CD14-positive monocyte (primary cell): Measurements from ENCODE around the gene TRDN. TPM values are rescaled to one million over a fixed set of nuclear protein-coding genes. Genes with fewer than 3 reads are reported as not detected.
"Not testable (repeated sequence)": the region's sequence is repeated elsewhere in the genome, so short reads cannot be mapped to it uniquely, and the experiment has no call there.

Experiments used
- DNase-seq, 3 donors: peaks; one replicate each; pipeline ENCODE4 v3.0.0-alpha.2; 2011 to 2022
- H2AFZ ChIP-seq: 2 replicates; pipeline ENCODE4 v1.6.0; 2012; ENCODE audit warnings: mild to moderate bottlenecking, low read depth, low read length, inconsistent platforms; ENCODE audit not compliant: insufficient read depth, poor library complexity, severe bottlenecking
- H3K27ac ChIP-seq, 2 donors: 1 replicate in 1 of 2; 2 replicates in 1 of 2; pipeline ENCODE4 v1.5.1; 2012 to 2013; ENCODE audit warnings: low read length in 2 of 2, control low read depth in 1 of 2, inconsistent platforms in 1 of 2, low read depth in 1 of 2, mild to moderate bottlenecking in 1 of 2
- H3K27me3 ChIP-seq, 2 donors: one replicate each; pipeline versions ENCODE4 v1.6.0 to v1.6.1; 2011 to 2013; ENCODE audit warnings: low read length in 2 of 2; ENCODE audit not compliant: control insufficient read depth in 2 of 2, insufficient read depth in 2 of 2
- H3K36me3 ChIP-seq, 2 donors: replicated peaks in 1 of 2; 1 replicate in 1 of 2; 2 replicates in 1 of 2; pipeline versions ENCODE4 v1.5.1 to v1.6.1; 2012 to 2013; ENCODE audit warnings: low read length in 2 of 2, control low read depth in 1 of 2, inconsistent platforms in 1 of 2, mild to moderate bottlenecking in 1 of 2; ENCODE audit not compliant: insufficient read depth in 2 of 2, control insufficient read depth in 1 of 2
- H3K4me1 ChIP-seq, 2 donors: 1 replicate in 1 of 2; 2 replicates in 1 of 2; pipeline versions ENCODE4 v1.5.1 to v1.6.1; 2012 to 2013; ENCODE audit warnings: low read length in 2 of 2, control low read depth in 1 of 2, inconsistent platforms in 1 of 2, mild to moderate bottlenecking in 1 of 2, moderate library complexity in 1 of 2; ENCODE audit not compliant: insufficient read depth in 2 of 2, control insufficient read depth in 1 of 2
- H3K4me2 ChIP-seq: replicated peaks from 2 replicates; pipeline ENCODE3; 2012; ENCODE audit warnings: low read length, moderate library complexity, mild to moderate bottlenecking; ENCODE audit not compliant: poor library complexity, severe bottlenecking; ENCODE audit errors: extremely low read depth
- H3K4me3 ChIP-seq, 3 experiments: fragments of 200-600 bp in 1 of 3; sonication (generic) in 1 of 3; replicated peaks in 1 of 3; 1 replicate in 2 of 3; 2 replicates in 1 of 3; pipeline ENCODE4 v1.5.1; 2011 to 2013; ENCODE audit warnings: low read length in 3 of 3, mild to moderate bottlenecking in 3 of 3, control low read depth in 2 of 3, low read depth in 2 of 3, inconsistent platforms in 1 of 3, moderate library complexity in 1 of 3
- H3K79me2 ChIP-seq: 2 replicates; pipeline ENCODE4 v1.6.0; 2012; ENCODE audit warnings: mild to moderate bottlenecking, control low read depth, inconsistent platforms, low read length, moderate library complexity; ENCODE audit not compliant: insufficient read depth
- H3K9ac ChIP-seq: 2 replicates; pipeline ENCODE4 v1.6.0; 2017; ENCODE audit warnings: low read length, mild to moderate bottlenecking; ENCODE audit not compliant: insufficient read depth, poor library complexity, severe bottlenecking
- H3K9me3 ChIP-seq, 2 donors: replicated peaks in 1 of 2; 1 replicate in 1 of 2; 2 replicates in 1 of 2; pipeline versions ENCODE4 v1.5.1 to v1.6.1; 2012 to 2013; ENCODE audit warnings: low read length in 2 of 2, control low read depth in 1 of 2; ENCODE audit not compliant: control insufficient read depth in 1 of 2, insufficient read depth in 1 of 2
- H4K20me1 ChIP-seq: 2 replicates; pipeline ENCODE4 v1.6.0; 2012; ENCODE audit warnings: mild to moderate bottlenecking, low read length, control low read depth, moderate library complexity; ENCODE audit not compliant: insufficient read depth
- H3K27ac Mint-ChIP-seq, 7 donors: one replicate each; pipeline ENCODE4 v1.8.0; 2020; ENCODE audit warnings: mild to moderate bottlenecking in 7 of 7, mixed read lengths in 7 of 7, moderate library complexity in 6 of 7, inconsistent platforms in 2 of 7
- H3K27me3 Mint-ChIP-seq, 3 donors: one replicate each; pipeline ENCODE4 v1.8.0; 2021 to 2022; ENCODE audit warnings: low read depth in 3 of 3, mild to moderate bottlenecking in 3 of 3, mixed read lengths in 3 of 3, moderate library complexity in 3 of 3, inconsistent platforms in 1 of 3
- H3K36me3 Mint-ChIP-seq, 2 donors: one replicate each; pipeline ENCODE4 v1.8.0; 2020; ENCODE audit warnings: mixed read lengths in 2 of 2, inconsistent platforms in 1 of 2, mild to moderate bottlenecking in 1 of 2
- H3K4me1 Mint-ChIP-seq: one replicate; pipeline ENCODE4 v1.8.0; 2020; ENCODE audit warnings: mild to moderate bottlenecking, mixed read lengths
- H3K4me3 Mint-ChIP-seq, 2 donors: one replicate each; pipeline ENCODE4 v1.8.0; 2020; ENCODE audit warnings: mild to moderate bottlenecking in 2 of 2, mixed read lengths in 2 of 2, moderate library complexity in 1 of 2
- H3K9me3 Mint-ChIP-seq, 7 donors: one replicate each; pipeline ENCODE4 v1.8.0; 2020 to 2022; ENCODE audit warnings: mixed read lengths in 7 of 7, mild to moderate bottlenecking in 6 of 7, moderate library complexity in 6 of 7, inconsistent platforms in 2 of 7
- CTCF ChIP-seq: fragments of 200-600 bp; IDR thresholded peaks from one replicate; pipeline ENCODE4 v1.8.0; 2022; ENCODE audit warnings: antibody characterized with exemption, mild to moderate bottlenecking
- WGBS: methylation state at CpG from one replicate; pipeline ENCODE4 v1.1.5; 2013; ENCODE audit warnings: missing lambda C conversion rate; ENCODE audit not compliant: insufficient coverage; 5-methylcytosine and 5-hydroxymethylcytosine counted together
- intact Hi-C, 2 donors: fragments of 100-400 bp; cut with micrococcal nuclease; formaldehyde crosslinking; loops; one replicate each; pipeline versions ENCODE4 v1.15.0 to v1.15.1; 2023
- polyA plus RNA-seq, 3 donors: library from polyadenylated mRNA; depleted of rRNA in 1 of 3; unstranded in 2 of 3; stranded (reverse) in 1 of 3; fragments of 300-500 nt in 2 of 3; fragments of >200 nt in 1 of 3; fragmentation: Illumina TruSeq in 2 of 3; gene quantifications; 1 replicate in 2 of 3; 2 replicates in 1 of 3; pipeline ENCODE4 v1.2.3, GENCODE V29; 2012 to 2021

The TRDN gene
- polyA plus RNA-seq, 3 donors, result not detected

DNA sequence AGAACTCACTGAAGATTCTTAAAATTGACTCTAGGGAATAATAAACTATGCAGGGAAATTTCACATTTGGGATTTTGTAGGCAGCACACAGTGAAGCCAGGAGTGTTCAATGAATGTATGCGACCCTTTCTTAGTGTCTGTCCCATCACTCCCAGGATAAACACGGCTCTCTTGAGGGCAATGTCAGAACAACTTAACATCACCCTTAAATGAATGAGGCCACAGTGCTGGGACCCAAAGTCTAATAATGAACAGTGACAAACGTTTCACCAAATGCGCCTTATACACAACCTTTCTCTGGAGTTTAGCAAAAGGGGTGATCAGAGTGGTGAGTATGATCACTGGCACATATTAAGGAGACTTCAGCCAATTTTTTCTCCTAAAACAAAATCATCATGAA is 403.4 kb downstream of the TRDN start:
- no peaks in the 10 kb centered on the region for H3K9me3 ChIP-seq
- no peaks in the 10 kb centered on the region for H3K4me1 ChIP-seq
- WGBS, result 67% methylated on average over 2 of the region's 4 CpGs
- H2AFZ ChIP-seq, result no peak overlapping the region
- no peaks in the 10 kb centered on the region for H3K27me3 ChIP-seq
- H3K9ac ChIP-seq, result no peak overlapping the region
- no peaks in the 10 kb centered on the region for H3K79me2 ChIP-seq
- intact Hi-C loops, result no loop called here
- Mint-ChIP-seq H3K4me3 (no peak overlapping the region), H3K36me3 (no peaks in the 10 kb centered on the region), H3K27me3 (peaks cover 0 to 1% (median 0%) of the 10 kb centered on the region in 3 donors), H3K27ac (no peak overlapping the region), H3K9me3 (peaks cover 0 to 2% (median 0%) of the 10 kb centered on the region in 7 donors), H3K4me1 (no peaks in the 10 kb centered on the region)
- no peaks in the 10 kb centered on the region for H3K36me3 ChIP-seq
- H4K20me1 ChIP-seq, result no peaks in the 10 kb centered on the region
- no peak for DNase-seq
- no peak for TF ChIP-seq CTCF
- H3K27ac ChIP-seq, result no peak overlapping the region
- no peak overlapping the region for H3K4me3 ChIP-seq
- no peak overlapping the region for H3K4me2 ChIP-seq

DNA sequence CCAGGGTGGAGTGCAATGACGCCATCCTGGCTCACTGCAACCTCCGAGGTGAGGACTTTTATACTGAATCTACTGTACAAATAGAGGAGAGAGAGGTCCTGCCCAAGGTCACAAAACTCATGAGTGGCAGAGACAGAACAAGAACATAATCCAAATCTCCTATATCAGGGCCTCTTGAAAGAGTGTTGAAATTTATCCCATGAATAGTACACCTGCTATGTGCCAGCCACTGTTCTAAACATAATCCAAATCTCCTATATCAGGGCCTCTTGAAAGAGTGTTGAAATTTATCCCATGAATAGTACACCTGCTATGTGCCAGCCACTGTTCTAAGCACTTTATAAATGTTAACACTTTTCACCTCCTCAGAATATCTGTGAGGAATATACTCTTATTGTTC is 409.0 kb downstream of the TRDN start:
- H3K4me1 ChIP-seq, H4K20me1 ChIP-seq, H3K4me1 Mint-ChIP-seq, intact Hi-C loops, H3K27ac Mint-ChIP-seq, H3K27me3 Mint-ChIP-seq, DNase-seq, H3K27ac ChIP-seq, H3K79me2 ChIP-seq, H3K9me3 ChIP-seq, H3K9me3 Mint-ChIP-seq, H3K36me3 Mint-ChIP-seq, H3K27me3 ChIP-seq, H2AFZ ChIP-seq, H3K9ac ChIP-seq, H3K4me3 Mint-ChIP-seq, H3K4me2 ChIP-seq, H3K4me3 ChIP-seq, H3K36me3 ChIP-seq: not testable (repeated sequence)
- WGBS, result no CpG with 5 or more reads among the region's 2 CpGs
